Lower leg skin (tissue), 3 donors: ENCODE measurements around the gene WDR64.

Experiments
- POLR2A ChIP-seq, 2 donors: fragments of 450-650 bp; IDR thresholded peaks; one replicate each; pipeline ENCODE4 v1.6.1; 2016 to 2017; ENCODE audit warnings: antibody characterized with exemption in 2 of 2, mild to moderate bottlenecking in 1 of 2, moderate library complexity in 1 of 2
- TF ChIP-seq, protein P1 (sequence below), 3 donors: fragments of 450-650 bp; IDR thresholded peaks; one replicate each; pipeline ENCODE4 v1.5.1; 2016; ENCODE audit warnings: antibody characterized with exemption in 3 of 3, mild to moderate bottlenecking in 3 of 3, moderate library complexity in 2 of 3

DNA sequence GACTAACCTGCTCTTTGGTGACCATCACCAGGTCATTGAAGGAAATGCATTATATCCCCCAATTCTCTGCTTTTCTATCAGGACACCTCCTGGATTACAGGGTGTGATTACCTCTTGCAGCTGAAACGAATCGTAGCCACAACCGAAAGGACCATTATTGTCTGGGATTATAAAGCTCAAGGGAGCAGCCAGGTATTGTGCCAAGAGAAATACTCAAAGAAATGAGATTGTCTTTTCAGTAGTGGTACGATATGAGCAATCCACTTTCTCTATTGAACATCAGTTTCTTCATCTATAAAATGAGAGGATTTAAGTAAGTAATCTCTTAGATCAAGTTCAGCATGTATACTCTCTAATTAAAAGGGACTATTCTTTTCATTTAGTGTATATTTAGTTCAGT is 27.3 kb downstream of the WDR64 start:
- TF ChIP-seq, protein P1, sequence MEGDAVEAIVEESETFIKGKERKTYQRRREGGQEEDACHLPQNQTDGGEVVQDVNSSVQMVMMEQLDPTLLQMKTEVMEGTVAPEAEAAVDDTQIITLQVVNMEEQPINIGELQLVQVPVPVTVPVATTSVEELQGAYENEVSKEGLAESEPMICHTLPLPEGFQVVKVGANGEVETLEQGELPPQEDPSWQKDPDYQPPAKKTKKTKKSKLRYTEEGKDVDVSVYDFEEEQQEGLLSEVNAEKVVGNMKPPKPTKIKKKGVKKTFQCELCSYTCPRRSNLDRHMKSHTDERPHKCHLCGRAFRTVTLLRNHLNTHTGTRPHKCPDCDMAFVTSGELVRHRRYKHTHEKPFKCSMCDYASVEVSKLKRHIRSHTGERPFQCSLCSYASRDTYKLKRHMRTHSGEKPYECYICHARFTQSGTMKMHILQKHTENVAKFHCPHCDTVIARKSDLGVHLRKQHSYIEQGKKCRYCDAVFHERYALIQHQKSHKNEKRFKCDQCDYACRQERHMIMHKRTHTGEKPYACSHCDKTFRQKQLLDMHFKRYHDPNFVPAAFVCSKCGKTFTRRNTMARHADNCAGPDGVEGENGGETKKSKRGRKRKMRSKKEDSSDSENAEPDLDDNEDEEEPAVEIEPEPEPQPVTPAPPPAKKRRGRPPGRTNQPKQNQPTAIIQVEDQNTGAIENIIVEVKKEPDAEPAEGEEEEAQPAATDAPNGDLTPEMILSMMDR (IDR thresholded peaks at IDR 0.05), result no peak
- no peak for TF ChIP-seq POLR2A (IDR thresholded peaks at IDR 0.05)
